Natural killer cell treated with Interleukin-12 subunit alpha and Interleukin-12 subunit beta and Interleukin-15 and Interleukin-18, amount 100 ng/mL, for 72 hours (primary cell): ENCODE measurements around the gene EPHA5. TPM values are rescaled to one million over a fixed set of nuclear protein-coding genes. Genes with fewer than 3 reads are reported as not detected.
"Not testable (repeated sequence)": the region's sequence is repeated elsewhere in the genome, so short reads cannot be mapped to it uniquely, and the experiment has no call there.

Source experiments
- ATAC-seq, 2 donors: fragments of 150-1000 bp; cut with Tn5 transposase in 1 of 2; sonication (Bioruptor Pico), chemical (Tn5 transposase) in 1 of 2; 2 replicates each; pipeline ENCODE4 v1.10.0; 2021
- DNase-seq: peaks from one replicate; pipeline ENCODE4 v3.0.0; 2022; ENCODE audit warnings: low spot score
- H3K27ac Mint-ChIP-seq, 2 donors: 1 replicate in 1 of 2; 2 replicates in 1 of 2; pipeline ENCODE4 v1.8.0; 2022; ENCODE audit warnings: mixed read lengths in 2 of 2, mild to moderate bottlenecking in 1 of 2, moderate library complexity in 1 of 2
- H3K27me3 Mint-ChIP-seq, 2 donors: 1 replicate in 1 of 2; 2 replicates in 1 of 2; pipeline ENCODE4 v1.8.0; 2022; ENCODE audit warnings: mixed read lengths in 2 of 2
- H3K36me3 Mint-ChIP-seq: one replicate; pipeline ENCODE4 v1.8.0; 2022; ENCODE audit warnings: mixed read lengths
- H3K4me1 Mint-ChIP-seq, 2 donors: 1 replicate in 1 of 2; 2 replicates in 1 of 2; pipeline ENCODE4 v1.8.0; 2022; ENCODE audit warnings: low read depth in 2 of 2, mixed read lengths in 2 of 2, mild to moderate bottlenecking in 1 of 2
- H3K4me3 Mint-ChIP-seq: one replicate; pipeline ENCODE4 v1.8.0; 2022; ENCODE audit warnings: mixed read lengths
- H3K9me3 Mint-ChIP-seq: 2 replicates; pipeline ENCODE4 v1.8.0; 2022; ENCODE audit warnings: mixed read lengths
- total RNA-seq, 2 donors: library from RNA; stranded (reverse); gene quantifications; one replicate each; pipeline ENCODE4 v1.2.3, GENCODE V29; 2022

Gene EPHA5
- total RNA-seq, 2 donors from 2014 or later = not detected

DNA sequence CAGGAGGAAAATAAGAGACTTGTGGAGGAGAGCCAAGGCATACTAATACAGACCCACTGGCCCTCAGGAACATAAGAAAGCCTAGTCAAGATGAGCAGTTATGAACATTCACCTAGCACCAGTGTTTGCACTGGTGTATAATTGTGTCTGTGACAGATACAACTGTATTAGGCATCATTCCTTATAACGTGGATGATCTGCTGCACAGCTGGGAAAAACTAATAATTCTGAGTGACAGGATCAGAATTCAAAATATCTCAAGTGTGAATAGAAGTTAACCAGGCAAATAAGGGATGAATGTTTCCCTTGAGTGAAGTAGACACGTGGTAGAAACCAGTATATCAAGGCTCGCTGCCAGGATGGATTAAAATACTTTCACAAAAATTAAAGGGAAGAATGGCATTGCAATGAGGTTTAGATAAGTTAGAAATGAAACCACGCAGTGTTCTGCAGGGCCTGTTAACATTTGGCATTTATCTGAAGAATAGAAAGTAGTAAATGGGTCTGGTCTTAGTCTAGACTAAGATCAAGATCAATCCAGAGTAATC is 325.9 kb downstream of the EPHA5 start:
- DNase-seq (no peak), ATAC-seq (no peak)
- H3K4me3 Mint-ChIP-seq = no peak overlapping the region
- H3K9me3 Mint-ChIP-seq = peaks cover 6% of the 10 kb centered on the region
- no peaks in the 10 kb centered on the region for H3K4me1 Mint-ChIP-seq
- H3K36me3 Mint-ChIP-seq = no peaks in the 10 kb centered on the region
- no peaks in the 10 kb centered on the region for H3K27me3 Mint-ChIP-seq
- no peak overlapping the region for H3K27ac Mint-ChIP-seq

DNA sequence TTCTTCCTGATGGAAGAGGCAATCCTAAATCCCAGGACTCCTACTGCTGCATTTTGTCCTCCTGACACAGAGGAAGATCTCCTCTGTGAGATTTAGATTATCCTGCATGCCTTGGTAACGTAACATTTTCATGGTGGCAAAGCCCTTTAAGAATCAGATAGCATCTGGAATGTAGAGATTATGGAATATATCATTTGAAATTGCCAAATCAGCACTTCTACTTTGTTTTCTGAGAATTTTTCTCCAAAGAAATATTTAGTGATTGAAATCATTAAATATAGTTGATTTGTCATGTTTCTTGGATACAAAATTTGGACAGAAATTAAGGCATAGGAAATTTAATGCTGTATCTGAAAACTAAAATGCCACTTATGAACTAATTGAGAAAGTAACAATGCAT is 326.9 kb downstream of the EPHA5 start:
- no peaks in the 10 kb centered on the region for H3K27me3 Mint-ChIP-seq
- H3K4me3 Mint-ChIP-seq = no peak overlapping the region
- H3K27ac Mint-ChIP-seq = no peak overlapping the region
- no peak for ATAC-seq
- no peak for DNase-seq
- peaks cover 6% of the 10 kb centered on the region for H3K9me3 Mint-ChIP-seq
- H3K36me3 Mint-ChIP-seq = no peaks in the 10 kb centered on the region
- H3K4me1 Mint-ChIP-seq = no peaks in the 10 kb centered on the region

DNA sequence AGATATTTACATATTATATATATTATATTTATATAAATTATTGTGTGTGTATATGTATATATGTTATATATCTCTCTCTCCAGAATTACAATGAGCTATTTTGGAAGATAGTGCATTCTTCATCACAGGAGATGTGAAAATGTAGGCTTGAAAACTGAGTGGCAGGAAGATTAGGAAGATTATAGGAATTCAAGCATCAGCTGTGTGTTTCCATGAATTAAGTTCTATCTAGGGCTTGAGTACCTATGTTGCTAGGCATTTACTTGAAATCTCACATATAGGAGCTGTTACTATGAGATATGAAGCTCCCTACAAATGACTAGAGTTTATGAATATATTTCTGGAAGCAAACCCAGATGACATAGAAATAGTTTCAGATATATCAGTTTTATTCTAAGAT is 328.7 kb downstream of the EPHA5 start:
- H3K4me1 Mint-ChIP-seq = no peaks in the 10 kb centered on the region
- ATAC-seq (no peak), DNase-seq (no peak)
- H3K27ac Mint-ChIP-seq = no peak overlapping the region
- H3K9me3 Mint-ChIP-seq = peaks cover 3% of the 10 kb centered on the region
- no peak overlapping the region for H3K4me3 Mint-ChIP-seq
- H3K27me3 Mint-ChIP-seq = no peaks in the 10 kb centered on the region
- no peaks in the 10 kb centered on the region for H3K36me3 Mint-ChIP-seq

DNA sequence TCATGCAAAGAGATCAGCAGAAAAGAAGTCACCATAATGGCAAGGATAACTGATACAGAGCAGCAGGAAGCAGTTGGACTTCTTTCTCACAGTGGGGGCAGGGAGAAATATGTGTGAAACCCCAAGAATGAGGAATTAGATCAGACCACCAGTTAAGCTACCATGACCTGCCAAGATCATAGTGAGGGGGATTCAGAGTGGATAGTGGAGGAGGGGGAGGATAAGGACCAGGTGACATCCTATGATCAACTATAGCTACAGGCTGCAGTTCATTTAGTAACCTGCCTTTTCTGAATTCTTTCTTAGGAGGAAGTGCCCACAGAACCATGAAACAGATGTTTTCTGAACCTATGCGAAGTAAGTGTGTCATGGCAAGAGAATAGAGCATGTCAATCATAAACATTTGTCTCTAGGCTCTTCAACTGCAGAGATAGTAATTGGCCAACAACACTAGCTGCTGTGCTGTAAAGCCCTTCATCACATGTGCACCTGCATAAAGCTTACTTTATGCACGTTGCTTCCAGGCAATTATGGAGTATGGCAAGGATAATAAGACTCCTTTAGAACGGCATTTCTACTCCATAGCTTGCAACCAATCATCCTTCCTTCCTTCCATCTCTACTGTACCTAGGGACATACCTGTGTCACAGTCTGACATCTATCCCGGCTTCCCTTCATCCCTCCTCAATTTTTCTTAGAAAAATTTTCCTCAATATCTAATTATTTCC is 329.7 kb downstream of the EPHA5 start:
- Mint-ChIP-seq H3K4me1 (no peaks in the 10 kb centered on the region), H3K27me3 (no peaks in the 10 kb centered on the region), H3K4me3 (no peak overlapping the region), H3K36me3 (no peaks in the 10 kb centered on the region), H3K27ac (no peak overlapping the region), H3K9me3 (peaks cover 3% of the 10 kb centered on the region)
- DNase-seq (no peak), ATAC-seq (no peak)

DNA sequence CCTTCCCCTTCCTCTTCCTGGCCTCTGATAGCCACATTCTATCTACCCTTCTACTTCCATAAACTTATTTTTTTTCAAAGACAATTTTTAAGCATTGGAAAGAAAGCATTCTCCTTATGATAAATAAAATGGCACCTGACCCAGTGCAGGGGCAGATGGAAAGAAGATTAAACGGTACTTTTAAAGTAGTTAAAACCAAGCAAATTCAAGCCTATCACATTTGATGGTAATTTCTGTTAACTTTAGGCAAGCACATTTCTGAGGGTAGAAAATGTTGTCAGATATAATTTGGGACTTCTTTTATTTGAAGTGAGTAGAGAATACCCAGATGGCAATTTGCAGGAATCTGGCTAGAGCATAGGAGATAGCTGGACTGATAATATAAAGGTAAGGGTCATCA is 332.9 kb downstream of the EPHA5 start:
- DNase-seq (no peak), ATAC-seq (no peak)
- no peak overlapping the region for H3K27ac Mint-ChIP-seq
- H3K27me3 Mint-ChIP-seq = no peaks in the 10 kb centered on the region
- H3K4me3 Mint-ChIP-seq = no peak overlapping the region
- H3K9me3 Mint-ChIP-seq = peaks cover 9% of the 10 kb centered on the region
- no peaks in the 10 kb centered on the region for H3K4me1 Mint-ChIP-seq
- H3K36me3 Mint-ChIP-seq = no peaks in the 10 kb centered on the region

DNA sequence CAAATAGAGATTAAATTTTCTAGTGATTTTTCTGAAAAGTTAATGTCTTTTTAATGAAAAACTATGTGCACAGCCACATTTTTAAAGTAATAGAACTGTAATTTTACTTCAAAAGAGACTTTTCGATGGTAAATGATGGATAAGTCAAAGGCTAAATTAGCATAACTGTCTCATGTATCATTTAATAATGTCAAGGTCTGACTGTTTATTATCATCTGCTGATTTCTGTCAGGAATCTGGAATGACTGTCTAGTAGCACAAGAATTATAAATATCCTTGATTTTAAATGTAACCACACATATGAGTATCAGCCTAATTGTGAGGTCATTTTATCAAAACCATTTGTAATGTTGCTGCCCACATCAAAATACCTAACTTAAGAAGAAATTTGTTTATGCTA is 333.8 kb downstream of the EPHA5 start:
- H3K4me1 Mint-ChIP-seq = no peaks in the 10 kb centered on the region
- H3K4me3 Mint-ChIP-seq = no peak overlapping the region
- H3K36me3 Mint-ChIP-seq = no peaks in the 10 kb centered on the region
- H3K27ac Mint-ChIP-seq = no peak overlapping the region
- DNase-seq (no peak), ATAC-seq (no peak)
- peaks cover 9% of the 10 kb centered on the region for H3K9me3 Mint-ChIP-seq
- no peaks in the 10 kb centered on the region for H3K27me3 Mint-ChIP-seq

DNA sequence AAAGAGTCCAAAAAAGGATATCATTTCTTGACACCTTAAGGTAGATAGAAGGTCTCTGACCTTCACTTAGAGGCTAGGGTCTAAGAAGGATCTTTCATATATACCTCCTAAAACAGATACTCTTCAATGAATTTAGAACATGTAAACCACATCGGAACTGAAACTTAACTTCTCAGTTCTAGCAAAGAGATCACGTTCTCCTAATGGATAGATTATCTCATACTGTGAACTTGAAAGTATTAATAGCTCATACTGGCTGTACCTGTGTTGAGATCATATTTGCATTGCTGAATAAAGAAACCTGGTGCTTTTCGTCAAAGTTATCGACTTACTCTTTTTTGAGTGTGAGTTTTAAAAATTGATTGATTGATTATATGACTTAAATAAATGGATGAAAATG is 353.8 kb downstream of the EPHA5 start:
- ATAC-seq (no peak), DNase-seq (no peak)
- Mint-ChIP-seq H3K36me3 (peaks cover 4% of the 10 kb centered on the region), H3K9me3 (no peaks in the 10 kb centered on the region), H3K4me3 (no peak overlapping the region), H3K4me1 (no peaks in the 10 kb centered on the region), H3K27me3 (no peaks in the 10 kb centered on the region), H3K27ac (no peak overlapping the region)

DNA sequence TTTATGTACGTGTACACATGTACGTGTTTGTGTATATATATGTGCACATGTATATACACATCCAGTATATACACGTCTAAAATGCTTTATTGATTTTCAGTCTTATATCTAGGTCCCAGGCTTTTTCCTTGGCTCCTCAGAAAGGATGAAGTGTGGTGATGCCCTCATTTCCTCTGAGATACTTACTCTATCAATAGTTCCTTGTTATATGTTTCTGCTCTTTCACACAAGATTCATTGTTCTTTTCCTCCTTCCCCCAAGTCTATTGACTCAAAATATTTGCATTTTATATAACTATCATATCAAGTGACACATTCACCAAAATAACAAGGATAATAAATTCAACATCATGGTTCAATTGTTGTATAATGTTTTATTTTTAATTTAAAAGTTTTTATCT is 359.2 kb downstream of the EPHA5 start:
- peaks cover 4% of the 10 kb centered on the region for H3K36me3 Mint-ChIP-seq
- H3K27ac Mint-ChIP-seq = no peak overlapping the region
- H3K9me3 Mint-ChIP-seq = peaks cover 3% of the 10 kb centered on the region
- no peaks in the 10 kb centered on the region for H3K27me3 Mint-ChIP-seq
- H3K4me3 Mint-ChIP-seq = no peak overlapping the region
- no peaks in the 10 kb centered on the region for H3K4me1 Mint-ChIP-seq
- DNase-seq = no peak
- no peak for ATAC-seq

DNA sequence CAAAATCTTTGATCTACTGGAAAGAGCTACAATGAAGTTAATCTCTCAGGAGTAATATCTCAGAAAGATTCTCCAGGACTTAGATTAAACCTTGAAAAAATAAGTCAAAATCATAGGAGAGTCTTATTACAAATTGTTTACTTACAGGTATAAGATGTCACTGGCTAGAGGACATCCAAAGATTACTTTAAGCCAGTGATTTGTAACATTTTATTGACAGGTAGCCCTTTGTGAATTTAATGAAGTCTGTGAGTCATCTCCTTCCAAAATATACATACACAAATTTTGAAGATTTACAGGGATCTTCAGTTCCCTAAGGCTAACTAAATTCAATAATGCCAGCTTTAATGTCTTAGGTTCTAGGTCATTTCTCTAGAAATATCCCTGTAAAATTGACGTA is 359.7 kb downstream of the EPHA5 start:
- peaks cover 4% of the 10 kb centered on the region for H3K36me3 Mint-ChIP-seq

DNA sequence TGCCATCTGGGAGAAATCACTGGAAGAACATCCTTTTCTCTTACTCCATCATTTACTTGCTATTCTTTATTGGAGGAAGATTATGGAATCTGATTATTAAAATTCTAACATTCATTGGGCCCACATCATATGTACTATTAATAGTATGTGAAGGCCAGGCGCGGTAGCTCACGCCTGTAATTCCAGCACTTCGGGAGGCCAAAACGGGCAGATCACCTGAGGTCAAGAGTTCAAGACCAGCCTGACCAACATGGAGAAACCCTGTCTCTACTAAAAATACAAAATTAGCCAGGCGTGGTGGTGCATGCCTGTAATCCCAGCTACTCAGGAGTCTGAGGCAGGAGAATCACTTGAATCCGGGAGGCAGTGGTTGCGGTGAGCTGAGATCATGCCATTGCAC is 361.7 kb downstream of the EPHA5 start:
- not testable (repeated sequence) for H3K27me3 Mint-ChIP-seq, DNase-seq, H3K36me3 Mint-ChIP-seq, H3K4me3 Mint-ChIP-seq, H3K9me3 Mint-ChIP-seq, ATAC-seq, H3K27ac Mint-ChIP-seq, H3K4me1 Mint-ChIP-seq

More for the DNA sequence above, 359.7 kb downstream of the EPHA5 start:
- no peak for DNase-seq
- Mint-ChIP-seq H3K4me3 (no peak overlapping the region), H3K4me1 (no peaks in the 10 kb centered on the region), H3K27me3 (no peaks in the 10 kb centered on the region), H3K9me3 (peaks cover 3% of the 10 kb centered on the region), H3K27ac (no peak overlapping the region)
- ATAC-seq = no peak

DNA sequence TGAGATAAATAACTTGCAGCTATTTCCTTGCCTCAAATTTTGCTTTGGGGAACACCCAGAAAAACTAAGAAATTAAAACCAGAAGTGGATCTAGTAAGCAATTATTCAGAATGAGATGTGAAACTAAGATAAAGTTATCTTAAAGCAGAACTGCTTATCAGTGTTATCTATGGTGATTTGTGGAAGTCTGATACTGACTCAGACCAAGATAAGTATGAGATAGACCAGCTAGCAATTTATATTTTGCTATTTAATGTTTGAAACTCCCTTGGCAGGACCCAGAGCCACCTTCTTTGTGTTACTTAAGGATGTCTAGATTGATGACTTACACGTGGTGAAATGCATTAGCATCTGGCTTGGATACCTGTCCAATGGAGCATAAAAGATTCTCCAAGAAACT is 368.1 kb downstream of the EPHA5 start:
- ATAC-seq = no peak
- no peaks in the 10 kb centered on the region for H3K36me3 Mint-ChIP-seq
- H3K4me1 Mint-ChIP-seq = no peaks in the 10 kb centered on the region
- H3K4me3 Mint-ChIP-seq = no peak overlapping the region
- peaks cover 10% of the 10 kb centered on the region for H3K9me3 Mint-ChIP-seq
- no peak overlapping the region for H3K27ac Mint-ChIP-seq
- no peaks in the 10 kb centered on the region for H3K27me3 Mint-ChIP-seq
- no peak for DNase-seq

DNA sequence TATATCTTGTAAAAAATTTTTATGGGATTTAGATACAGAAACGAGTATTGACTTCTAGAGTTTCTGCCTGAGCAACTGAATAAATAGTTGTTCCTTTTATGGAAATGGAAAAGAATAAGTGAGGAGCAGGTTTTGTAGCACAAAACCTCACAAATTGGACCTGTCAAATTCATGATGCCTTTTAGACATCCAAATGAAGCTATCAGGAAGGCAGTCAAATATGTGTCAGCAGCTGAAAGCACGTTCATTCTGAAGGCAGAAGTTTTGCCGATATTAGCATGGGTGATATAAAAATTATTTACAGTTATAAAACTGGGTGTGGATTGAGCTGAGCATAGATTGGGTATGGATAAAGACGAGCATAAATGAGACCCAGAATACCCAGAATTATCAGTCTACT is 374.0 kb downstream of the EPHA5 start:
- ATAC-seq (no peak), DNase-seq (no peak)
- no peaks in the 10 kb centered on the region for H3K27me3 Mint-ChIP-seq
- H3K4me3 Mint-ChIP-seq = no peak overlapping the region
- no peaks in the 10 kb centered on the region for H3K4me1 Mint-ChIP-seq
- peaks cover 9% of the 10 kb centered on the region for H3K9me3 Mint-ChIP-seq
- no peak overlapping the region for H3K27ac Mint-ChIP-seq
- H3K36me3 Mint-ChIP-seq = no peaks in the 10 kb centered on the region

DNA sequence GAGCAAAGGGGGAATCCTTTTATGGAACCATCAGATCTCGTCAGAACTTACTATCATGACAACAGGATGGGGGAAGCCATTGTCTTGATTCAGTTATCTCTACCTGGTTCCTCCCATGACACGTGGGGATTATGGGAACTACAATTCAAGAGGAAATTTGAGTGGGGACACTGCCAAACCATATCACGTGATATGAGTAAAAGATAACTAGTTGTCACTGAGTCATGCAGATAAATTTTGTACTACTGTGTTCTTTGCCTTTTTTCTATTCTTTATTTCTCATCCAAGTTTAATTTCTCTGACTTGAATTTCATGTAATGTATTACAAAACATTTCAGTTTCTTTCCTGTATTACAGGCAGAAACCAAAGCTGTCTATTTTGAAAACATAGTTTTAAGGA is 383.2 kb downstream of the EPHA5 start:
- Mint-ChIP-seq H3K27me3 (no peaks in the 10 kb centered on the region), H3K9me3 (peaks cover 4% of the 10 kb centered on the region), H3K4me1 (no peaks in the 10 kb centered on the region), H3K36me3 (no peaks in the 10 kb centered on the region), H3K4me3 (no peak overlapping the region), H3K27ac (no peak overlapping the region)
- DNase-seq = no peak
- ATAC-seq = no peak
